ENCODE results near the gene MMP23B. TPM values are rescaled to one million over a fixed set of nuclear protein-coding genes. Genes with fewer than 3 reads are reported as not detected.

The MMP23B gene
- total and polyA plus RNA-seq, 10 of the 15 experiments (the other 5 are each of a cell fraction or from before 2014, with no cell fraction given) = 0.25 to 0.76 (median 0.34) TPM; not detected in 4

DNA sequence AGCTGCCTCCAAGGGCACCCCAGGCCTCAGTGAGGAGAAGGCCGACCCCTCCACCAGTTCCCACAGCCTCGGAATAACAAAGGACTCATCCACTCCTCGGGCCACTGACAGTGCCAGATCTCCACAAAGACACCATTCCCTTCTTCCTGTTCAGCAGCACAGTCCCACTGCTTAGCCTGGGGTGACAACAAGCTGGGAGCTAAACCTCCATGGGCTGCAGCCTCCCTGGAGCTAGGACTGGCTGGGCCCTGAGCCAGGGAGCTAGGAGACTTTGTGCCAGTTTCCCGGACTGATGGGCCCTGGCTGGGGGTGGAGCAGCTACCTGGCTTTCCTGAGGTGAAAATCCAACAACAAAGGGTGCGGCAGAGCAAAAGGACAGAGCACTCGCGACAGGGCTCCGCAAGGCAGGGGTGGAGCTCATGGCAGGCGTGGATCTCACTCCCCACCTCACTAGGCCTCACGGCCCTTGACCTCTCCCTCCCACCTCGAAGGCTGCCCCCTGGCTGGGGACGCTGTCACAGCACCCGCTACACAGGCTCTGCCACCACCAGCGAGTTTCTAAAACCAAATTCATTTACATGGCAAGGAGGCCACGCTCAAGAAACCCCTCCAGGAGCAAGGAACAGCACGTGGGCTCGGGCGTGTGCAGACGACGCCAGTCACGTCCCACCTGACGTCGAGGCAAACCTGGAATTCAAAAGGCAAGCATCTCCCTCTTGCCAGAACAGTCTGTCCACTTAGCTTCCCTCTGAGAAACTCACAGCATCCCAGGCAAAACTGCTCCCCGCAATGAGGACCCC lies 46.8 kb downstream of the MMP23B start (continued):
- TF ChIP-seq, protein P1, sequence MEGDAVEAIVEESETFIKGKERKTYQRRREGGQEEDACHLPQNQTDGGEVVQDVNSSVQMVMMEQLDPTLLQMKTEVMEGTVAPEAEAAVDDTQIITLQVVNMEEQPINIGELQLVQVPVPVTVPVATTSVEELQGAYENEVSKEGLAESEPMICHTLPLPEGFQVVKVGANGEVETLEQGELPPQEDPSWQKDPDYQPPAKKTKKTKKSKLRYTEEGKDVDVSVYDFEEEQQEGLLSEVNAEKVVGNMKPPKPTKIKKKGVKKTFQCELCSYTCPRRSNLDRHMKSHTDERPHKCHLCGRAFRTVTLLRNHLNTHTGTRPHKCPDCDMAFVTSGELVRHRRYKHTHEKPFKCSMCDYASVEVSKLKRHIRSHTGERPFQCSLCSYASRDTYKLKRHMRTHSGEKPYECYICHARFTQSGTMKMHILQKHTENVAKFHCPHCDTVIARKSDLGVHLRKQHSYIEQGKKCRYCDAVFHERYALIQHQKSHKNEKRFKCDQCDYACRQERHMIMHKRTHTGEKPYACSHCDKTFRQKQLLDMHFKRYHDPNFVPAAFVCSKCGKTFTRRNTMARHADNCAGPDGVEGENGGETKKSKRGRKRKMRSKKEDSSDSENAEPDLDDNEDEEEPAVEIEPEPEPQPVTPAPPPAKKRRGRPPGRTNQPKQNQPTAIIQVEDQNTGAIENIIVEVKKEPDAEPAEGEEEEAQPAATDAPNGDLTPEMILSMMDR (IDR thresholded peaks at IDR 0.05 in 2 of 3, conservative IDR thresholded peaks at IDR 0.05 in 1 of 3; ENCODE audit: control insufficient read depth in 2 of 3, extremely low read depth in 1 of 3, insufficient read depth in 1 of 3, low read depth in 3 of 3, low read length in 3 of 3) = peak; percentile 70 to 84 (median 74)
- TF ChIP-seq RAD21 (IDR thresholded peaks at IDR 0.05; ENCODE audit: insufficient read depth, low read depth, low read length) (peak; percentile 39; the same call in 1 of the 2 replicates), BRCA1 (IDR thresholded peaks at IDR 0.05; ENCODE audit: low read depth, low read length) (no peak), RCOR1 (conservative IDR thresholded peaks at IDR 0.05; ENCODE audit: low read depth, low read length) (0 out of 2 replicates have a peak, but pooled peaks have one; percentile 21), IKZF2 (IDR thresholded peaks at IDR 0.05) (peak in 1 of 2 experiments; percentile 7; a peak in 1 of 4 replicates), CREM (IDR thresholded peaks at IDR 0.05; ENCODE audit: low read depth) (no peak), YY1 (IDR thresholded peaks at IDR 0.05; ENCODE audit: low read depth, low read length) (peak; percentile 53; the same call in 1 of the 2 replicates), ESRRA (IDR thresholded peaks at IDR 0.05; ENCODE audit: low read length) (no peak), JUND (IDR thresholded peaks at IDR 0.05; ENCODE audit: low read depth, low read length) (no peak), BHLHE40 (IDR thresholded peaks at IDR 0.05; ENCODE audit: borderline replicate concordance in 1 of 2, low read depth in 2 of 2, low read length in 1 of 2) (peak; percentile 27 to 42; a peak in 2 of 4 replicates), GABPA (IDR thresholded peaks at IDR 0.05; ENCODE audit: low read depth) (no peak), NR2C1 (IDR thresholded peaks at IDR 0.05) (peak; percentile 87), HDGF (IDR thresholded peaks at IDR 0.05) (no peak; the same call in 1 of the 2 replicates), ZNF592 (IDR thresholded peaks at IDR 0.05) (peak; percentile 65; the same call in 1 of the 2 replicates), NR2C2 (IDR thresholded peaks at IDR 0.05; ENCODE audit: borderline replicate concordance, control insufficient read depth, insufficient read length, low read depth) (peak; percentile 72), NR2F1 (conservative IDR thresholded peaks at IDR 0.05) (peak; percentile 99), TBL1XR1 (IDR thresholded peaks at IDR 0.05; ENCODE audit: low read depth, low read length) (0 out of 2 replicates have a peak, but pooled peaks have one; percentile 20), SMC3 (IDR thresholded peaks at IDR 0.05; ENCODE audit: borderline replicate concordance, low read length) (peak; percentile 33; the same call in 1 of the 2 replicates), HDAC6 (IDR thresholded peaks at IDR 0.05; ENCODE audit: unreplicated experiment) (no peak)
- TF ChIP-seq, protein P2, sequence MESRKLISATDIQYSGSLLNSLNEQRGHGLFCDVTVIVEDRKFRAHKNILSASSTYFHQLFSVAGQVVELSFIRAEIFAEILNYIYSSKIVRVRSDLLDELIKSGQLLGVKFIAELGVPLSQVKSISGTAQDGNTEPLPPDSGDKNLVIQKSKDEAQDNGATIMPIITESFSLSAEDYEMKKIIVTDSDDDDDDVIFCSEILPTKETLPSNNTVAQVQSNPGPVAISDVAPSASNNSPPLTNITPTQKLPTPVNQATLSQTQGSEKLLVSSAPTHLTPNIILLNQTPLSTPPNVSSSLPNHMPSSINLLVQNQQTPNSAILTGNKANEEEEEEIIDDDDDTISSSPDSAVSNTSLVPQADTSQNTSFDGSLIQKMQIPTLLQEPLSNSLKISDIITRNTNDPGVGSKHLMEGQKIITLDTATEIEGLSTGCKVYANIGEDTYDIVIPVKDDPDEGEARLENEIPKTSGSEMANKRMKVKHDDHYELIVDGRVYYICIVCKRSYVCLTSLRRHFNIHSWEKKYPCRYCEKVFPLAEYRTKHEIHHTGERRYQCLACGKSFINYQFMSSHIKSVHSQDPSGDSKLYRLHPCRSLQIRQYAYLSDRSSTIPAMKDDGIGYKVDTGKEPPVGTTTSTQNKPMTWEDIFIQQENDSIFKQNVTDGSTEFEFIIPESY (IDR thresholded peaks at IDR 0.05) = peak; percentile 79; the same call in 1 of the 2 replicates
- TF ChIP-seq, protein P3, sequence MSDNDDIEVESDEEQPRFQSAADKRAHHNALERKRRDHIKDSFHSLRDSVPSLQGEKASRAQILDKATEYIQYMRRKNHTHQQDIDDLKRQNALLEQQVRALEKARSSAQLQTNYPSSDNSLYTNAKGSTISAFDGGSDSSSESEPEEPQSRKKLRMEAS (IDR thresholded peaks at IDR 0.05; ENCODE audit: low read depth, low read length) = peak; percentile 31; the same call in 1 of the 2 replicates

Measured in GM12878 (cell line).